HG03139 (cell line): ENCODE data around the gene ST6GALNAC1.

Source experiments
- ATAC-seq: cut with Tn5 transposase; IDR thresholded peaks from one replicate; pipeline ENCODE4 v1.9.1; 2021; ENCODE audit not compliant: unreplicated experiment

Gene ST6GALNAC1

DNA sequence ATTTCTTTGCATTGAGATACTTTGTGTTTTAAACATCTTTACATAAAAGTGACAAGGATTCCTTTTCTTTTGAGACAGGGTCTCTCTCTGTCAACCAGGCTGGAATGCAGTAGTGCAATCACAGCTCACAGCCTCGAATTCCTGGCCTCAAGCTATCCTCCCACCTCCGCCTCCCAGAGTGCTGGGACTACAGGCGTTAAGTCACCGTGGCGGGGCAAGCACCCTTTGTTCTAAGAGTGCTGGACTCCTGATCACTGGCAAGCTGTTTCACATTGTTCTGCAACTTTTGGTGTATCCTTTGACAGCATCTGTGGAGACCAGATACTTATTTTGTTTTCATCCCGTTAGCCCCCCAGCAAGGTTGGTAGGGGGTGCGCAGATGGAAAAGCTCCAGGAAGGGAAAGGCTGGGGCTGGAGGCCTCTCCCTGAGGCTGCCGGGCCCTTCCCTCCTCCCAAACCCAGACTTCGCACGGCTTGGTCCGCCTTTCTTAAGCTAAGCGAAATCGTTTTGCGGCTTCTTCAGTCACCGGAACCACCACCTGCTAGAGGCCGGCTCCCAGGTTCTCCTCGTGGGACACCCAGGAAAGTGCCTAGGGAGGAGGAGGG is 59.0 kb downstream of the ST6GALNAC1 start:
- no peak for ATAC-seq

GRCh38 chr17:76582660-76583059 is 60.9 kb downstream of the ST6GALNAC1 start:
- no peak for ATAC-seq

DNA sequence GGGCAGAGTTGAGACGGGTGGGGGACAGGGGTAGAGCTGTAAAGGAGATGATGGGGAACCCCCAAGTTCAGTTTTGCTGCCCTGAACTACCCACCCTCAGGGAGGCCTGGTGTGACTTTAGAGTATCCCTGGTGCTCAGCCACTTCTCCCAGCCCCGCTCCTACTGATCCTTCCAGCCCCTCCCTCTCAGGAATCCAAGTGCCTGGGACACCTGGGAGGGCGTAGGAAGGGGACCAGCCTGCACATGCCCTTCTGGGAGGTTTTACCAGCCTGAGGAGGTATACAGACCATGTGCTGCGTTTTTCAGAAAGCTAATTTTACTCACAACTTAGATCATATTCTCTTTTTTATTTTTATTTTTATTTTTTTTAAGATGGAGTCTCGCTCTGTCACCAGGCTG is 62.0 kb downstream of the ST6GALNAC1 start:
- no peak for ATAC-seq

- ATAC-seq, result no peak
These were observed 64.3 kb downstream of the ST6GALNAC1 start for GRCh38 chr17:76579281-76579680.

- ATAC-seq, result no peak
These were observed 65.2 kb downstream of the ST6GALNAC1 start for GRCh38 chr17:76578376-76578775.

GRCh38 chr17:76577876-76578275 is 65.7 kb downstream of the ST6GALNAC1 start:
- no peak for ATAC-seq

DNA sequence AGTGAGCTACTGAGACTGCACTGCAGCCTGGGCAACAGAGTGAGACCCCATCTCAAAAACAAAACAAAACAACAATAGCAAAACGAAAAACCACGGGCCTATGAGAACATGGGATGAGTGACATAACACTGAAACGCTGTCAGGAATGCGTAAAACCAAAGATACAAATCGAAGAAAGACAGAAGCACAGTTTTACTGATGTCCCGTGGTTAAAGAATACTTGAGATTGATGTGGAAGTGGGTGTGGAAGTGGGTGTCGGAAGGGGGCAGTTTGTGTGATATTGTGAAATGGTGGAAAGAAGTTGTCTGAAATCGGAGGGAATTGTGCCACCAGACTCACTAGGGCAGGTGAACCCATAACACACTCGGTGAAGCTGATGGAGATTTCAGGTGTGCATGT is 67.4 kb downstream of the ST6GALNAC1 start:
- no peak for ATAC-seq

- no peak for ATAC-seq
These were observed 68.0 kb downstream of the ST6GALNAC1 start for GRCh38 chr17:76575570-76575969.
